ENCODE measurements around the gene CMSS1.

GRCh38 chr3:100214574-100214964 lies 396.9 kb downstream of the CMSS1 start:
- TF ChIP-seq CTCF (IDR thresholded peaks at IDR 0.05) (no peak), POLR2A (IDR thresholded peaks at IDR 0.05) (no peak)

Measured in right lobe of liver (tissue), 4 donors.